ENCODE results near the gene RAC2.
A peak's percentile ranks its signal among the peaks of the same experiment; 100 is the strongest.

Gene RAC2

GRCh38 chr22:37244114-37244921 is at the start of gene RAC2:
TSS of gene RAC2 (minus strand) at chr22:37244269. CDS start at chr22:37244148, 121 bp downstream.
- H3K27me3 Mint-ChIP-seq (ENCODE audit: low read depth) = no peaks in the 10 kb centered on the region
- H3K9me3 Mint-ChIP-seq = no peaks in the 10 kb centered on the region
- peak within 1 kb of the TSS; percentile 89 for H3K27ac Mint-ChIP-seq
- peaks cover 35% of the 10 kb centered on the region for H3K36me3 Mint-ChIP-seq (ENCODE audit: low read depth)
- peaks cover 34% of the 10 kb centered on the region for H3K4me1 Mint-ChIP-seq (ENCODE audit: low read depth)
- H3K4me3 Mint-ChIP-seq = peak within 1 kb of the TSS; percentile 100

DNA sequence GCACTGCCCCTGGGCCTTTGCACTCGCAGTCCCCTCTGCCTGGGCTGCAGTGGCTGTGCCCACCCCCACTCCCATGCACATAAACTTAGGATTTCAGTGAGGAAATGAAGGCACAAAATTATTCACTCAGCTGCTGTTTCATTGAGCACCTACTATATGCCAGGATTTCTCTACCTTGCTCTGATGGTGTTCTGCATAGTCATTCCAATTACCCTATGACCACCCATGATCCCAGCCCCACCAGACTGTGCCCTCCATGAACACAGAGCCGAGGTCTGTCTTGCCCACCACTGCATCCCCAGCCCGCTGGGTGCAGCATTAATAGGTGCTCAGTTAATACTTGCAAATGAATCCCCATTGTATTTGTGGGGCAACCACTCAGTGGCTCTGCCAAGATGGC is 49.1 kb upstream of the RAC2 start:
- H3K36me3 Mint-ChIP-seq (ENCODE audit: low read depth) = peaks cover 72% of the 10 kb centered on the region
- H3K27me3 Mint-ChIP-seq (ENCODE audit: low read depth) = no peaks in the 10 kb centered on the region
- H3K27ac Mint-ChIP-seq = no peak overlapping the region
- no peaks in the 10 kb centered on the region for H3K9me3 Mint-ChIP-seq
- peaks cover 68% of the 10 kb centered on the region for H3K4me1 Mint-ChIP-seq (ENCODE audit: low read depth)
- H3K4me3 Mint-ChIP-seq = no peak overlapping the region

DNA sequence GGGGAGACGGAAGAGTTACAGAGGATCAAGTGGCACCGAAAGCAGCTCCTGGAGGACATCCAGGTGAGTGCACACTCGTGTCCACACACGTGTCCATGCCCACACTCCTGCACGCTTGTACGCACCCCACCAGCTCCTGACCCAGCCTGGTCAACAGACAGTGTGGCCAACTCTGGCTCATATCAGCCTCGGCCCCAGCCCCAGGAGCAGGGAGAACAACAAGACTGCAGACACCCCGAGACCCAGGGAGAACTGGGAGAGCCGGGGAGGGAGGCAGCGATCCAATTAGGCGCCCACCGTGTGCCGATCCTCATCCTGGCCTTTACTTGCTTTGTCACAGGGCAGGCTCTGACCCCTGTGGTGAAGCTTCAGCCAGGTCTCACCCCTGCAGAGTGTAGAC is 48.6 kb upstream of the RAC2 start:
- H3K27me3 Mint-ChIP-seq (ENCODE audit: low read depth) = no peaks in the 10 kb centered on the region
- no peaks in the 10 kb centered on the region for H3K9me3 Mint-ChIP-seq
- no peak overlapping the region for H3K27ac Mint-ChIP-seq
- H3K36me3 Mint-ChIP-seq (ENCODE audit: low read depth) = peaks cover 73% of the 10 kb centered on the region
- H3K4me1 Mint-ChIP-seq (ENCODE audit: low read depth) = peaks cover 66% of the 10 kb centered on the region
- no peak overlapping the region for H3K4me3 Mint-ChIP-seq

DNA sequence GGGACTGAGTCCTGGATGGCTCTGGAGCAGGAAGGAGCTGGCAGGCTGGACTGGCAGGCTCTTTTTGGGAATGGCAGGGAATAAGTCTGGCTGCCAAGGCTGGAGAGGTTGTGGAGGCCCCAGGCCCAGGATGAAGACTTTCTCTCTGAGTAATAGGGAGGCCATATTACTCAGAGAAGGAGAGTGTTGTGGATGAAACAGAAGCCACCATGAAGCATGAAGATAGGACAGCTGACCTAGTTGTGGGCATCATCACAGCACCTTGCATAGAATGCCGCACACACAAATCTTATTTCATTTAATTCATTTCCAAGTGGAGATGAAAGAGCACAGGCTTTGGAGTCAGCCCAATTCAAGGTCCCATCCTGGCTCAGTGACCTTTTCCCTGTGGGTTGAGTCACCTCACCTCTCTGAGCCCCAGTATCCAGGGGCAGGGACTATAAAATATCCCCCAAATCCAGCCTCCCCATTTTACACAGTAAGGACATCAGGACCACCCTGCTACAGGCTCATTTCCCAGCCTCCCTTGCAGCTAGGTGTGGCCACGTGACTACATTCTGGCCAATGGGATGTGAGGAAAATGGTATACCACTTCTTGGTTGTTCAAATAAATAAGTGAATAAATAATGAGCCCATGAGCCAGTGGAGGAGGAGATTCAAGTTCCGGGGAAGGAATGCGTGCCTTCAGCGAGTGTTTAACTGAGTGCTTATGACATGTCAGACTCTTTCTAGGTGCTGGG is 47.7 kb upstream of the RAC2 start:
- Mint-ChIP-seq H3K4me1 (ENCODE audit: low read depth) (peaks cover 72% of the 10 kb centered on the region), H3K9me3 (no peaks in the 10 kb centered on the region), H3K27me3 (ENCODE audit: low read depth) (no peaks in the 10 kb centered on the region), H3K36me3 (ENCODE audit: low read depth) (peaks cover 75% of the 10 kb centered on the region), H3K27ac (peak overlapping the region; percentile 57), H3K4me3 (no peak overlapping the region)

DNA sequence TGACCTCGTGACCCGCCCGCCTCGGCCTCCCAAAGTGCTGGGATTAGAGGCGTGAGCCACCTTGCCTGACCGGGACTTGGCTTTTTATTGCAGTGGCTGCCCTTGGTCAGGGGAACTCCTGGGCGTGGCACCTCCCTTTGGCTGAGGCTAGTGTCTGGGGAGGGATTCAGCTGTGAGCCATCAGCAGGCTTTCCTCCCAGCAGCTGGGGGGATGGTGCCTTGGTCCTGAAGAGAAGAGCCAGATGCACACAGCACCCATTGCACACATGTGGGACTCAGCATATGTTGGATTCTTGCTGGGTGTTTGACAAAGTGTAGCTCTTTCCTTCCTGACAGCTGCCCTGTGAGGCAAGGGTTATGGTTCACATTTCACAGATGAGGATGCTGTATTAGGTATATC is 46.7 kb upstream of the RAC2 start:
- no peaks in the 10 kb centered on the region for H3K27me3 Mint-ChIP-seq (ENCODE audit: low read depth)
- no peaks in the 10 kb centered on the region for H3K9me3 Mint-ChIP-seq
- H3K4me3 Mint-ChIP-seq = no peak overlapping the region
- H3K4me1 Mint-ChIP-seq (ENCODE audit: low read depth) = peaks cover 80% of the 10 kb centered on the region
- peaks cover 83% of the 10 kb centered on the region for H3K36me3 Mint-ChIP-seq (ENCODE audit: low read depth)
- no peak overlapping the region for H3K27ac Mint-ChIP-seq

DNA sequence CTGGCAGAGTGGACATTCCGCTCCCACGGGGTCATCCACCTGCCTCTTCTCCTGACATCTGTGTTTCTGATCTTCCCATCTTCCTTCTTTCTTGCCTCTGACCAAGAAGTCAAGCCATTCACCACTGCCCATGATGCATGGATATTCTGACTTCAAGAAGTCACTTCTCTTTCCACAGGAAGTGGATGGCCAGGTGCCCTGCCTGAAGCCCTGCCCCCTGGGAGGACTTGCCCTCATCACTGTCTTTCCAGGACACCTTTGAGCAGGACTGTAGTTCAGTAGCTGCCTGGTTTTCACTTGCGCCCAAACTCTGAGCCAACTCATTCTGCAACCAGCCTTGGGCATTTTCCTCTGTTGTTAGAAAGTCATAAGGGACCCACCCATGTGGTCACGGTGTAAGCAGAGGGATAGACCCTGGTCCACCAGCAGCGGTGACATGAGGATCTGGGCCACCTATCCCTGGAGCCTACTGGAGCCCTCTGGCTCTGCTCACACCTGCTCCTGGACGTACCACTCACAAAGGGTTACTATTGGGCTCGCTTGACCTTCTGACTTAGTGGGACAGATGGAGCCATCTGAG is 45.2 kb upstream of the RAC2 start:
- Mint-ChIP-seq H3K27ac (peak overlapping the region; percentile 43), H3K36me3 (ENCODE audit: low read depth) (peaks cover 80% of the 10 kb centered on the region), H3K4me3 (peak overlapping the region; percentile 21), H3K4me1 (ENCODE audit: low read depth) (peaks cover 78% of the 10 kb centered on the region), H3K27me3 (ENCODE audit: low read depth) (no peaks in the 10 kb centered on the region), H3K9me3 (no peaks in the 10 kb centered on the region)

DNA sequence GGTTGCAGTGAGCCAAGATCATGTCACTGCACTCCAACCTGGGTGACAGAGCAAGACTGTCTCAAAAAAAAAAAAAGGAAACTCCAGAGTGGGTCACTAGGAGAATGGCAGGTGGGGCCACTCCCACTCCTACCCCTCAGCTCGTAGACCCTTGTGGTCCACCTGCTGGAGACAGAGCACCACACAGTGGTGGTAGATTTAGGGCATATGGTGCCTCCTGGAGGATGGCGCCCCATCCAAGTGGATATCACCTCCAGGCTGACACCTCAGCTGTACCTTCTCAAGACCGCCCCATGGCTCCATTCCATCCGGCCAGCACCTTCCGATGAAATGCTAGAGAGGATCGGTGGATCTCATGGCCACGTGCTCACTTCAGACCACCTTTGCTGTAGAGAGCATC is 44.5 kb upstream of the RAC2 start:
- Mint-ChIP-seq H3K4me1 (ENCODE audit: low read depth) (peaks cover 76% of the 10 kb centered on the region), H3K27ac (peak overlapping the region; percentile 43), H3K4me3 (no peak overlapping the region), H3K9me3 (no peaks in the 10 kb centered on the region), H3K36me3 (ENCODE audit: low read depth) (peaks cover 81% of the 10 kb centered on the region), H3K27me3 (ENCODE audit: low read depth) (no peaks in the 10 kb centered on the region)

DNA sequence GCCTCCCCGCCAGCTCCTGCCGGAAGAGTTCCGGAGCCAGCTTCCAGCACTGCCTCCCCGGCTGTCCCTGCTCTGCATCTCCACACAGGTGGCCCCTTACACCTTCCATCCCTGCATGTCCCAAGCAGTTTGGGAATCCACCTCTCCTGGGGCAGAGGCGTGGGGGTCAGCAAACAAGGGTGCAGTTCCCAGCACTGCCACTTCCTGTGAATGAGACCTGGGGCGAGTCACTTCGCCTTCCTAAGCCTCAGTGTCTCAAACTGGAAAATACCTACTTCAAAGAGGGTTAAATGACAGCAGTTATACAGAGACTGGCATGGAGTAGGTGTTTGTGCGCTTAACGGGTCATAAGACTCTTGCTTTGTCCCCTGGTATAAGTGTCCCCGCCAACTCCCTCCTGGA is 43.5 kb upstream of the RAC2 start:
- Mint-ChIP-seq H3K4me3 (peak overlapping the region; percentile 62), H3K36me3 (ENCODE audit: low read depth) (peaks cover 80% of the 10 kb centered on the region), H3K9me3 (no peaks in the 10 kb centered on the region), H3K4me1 (ENCODE audit: low read depth) (peaks cover 76% of the 10 kb centered on the region), H3K27ac (peak overlapping the region; percentile 9), H3K27me3 (ENCODE audit: low read depth) (no peaks in the 10 kb centered on the region)

DNA sequence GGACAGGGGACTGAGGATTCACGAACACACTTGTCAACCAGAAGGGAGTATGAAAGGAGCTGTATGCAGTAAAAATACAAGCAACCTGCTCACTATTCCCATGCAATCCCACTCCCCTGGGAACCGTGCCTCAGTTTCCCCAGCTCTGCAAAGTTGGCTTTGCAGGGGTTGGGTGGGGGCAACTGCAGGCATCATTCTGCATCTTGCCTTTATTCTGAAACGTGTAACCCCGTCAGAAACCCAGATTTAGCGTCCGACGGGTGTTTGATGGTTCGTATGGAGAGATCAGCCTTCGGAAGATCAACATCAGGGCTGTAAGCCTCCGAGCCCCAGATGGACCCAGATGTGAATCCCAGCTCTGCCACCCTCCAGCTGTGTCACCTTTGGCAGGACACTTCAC is 41.9 kb upstream of the RAC2 start:
- H3K4me1 Mint-ChIP-seq (ENCODE audit: low read depth) = peaks cover 71% of the 10 kb centered on the region
- H3K27ac Mint-ChIP-seq = no peak overlapping the region
- peaks cover 68% of the 10 kb centered on the region for H3K36me3 Mint-ChIP-seq (ENCODE audit: low read depth)
- no peaks in the 10 kb centered on the region for H3K27me3 Mint-ChIP-seq (ENCODE audit: low read depth)
- no peaks in the 10 kb centered on the region for H3K9me3 Mint-ChIP-seq
- peak overlapping the region; percentile 17 for H3K4me3 Mint-ChIP-seq

- Mint-ChIP-seq H3K9me3 (no peaks in the 10 kb centered on the region), H3K4me3 (peak overlapping the region; percentile 97), H3K27me3 (ENCODE audit: low read depth) (no peaks in the 10 kb centered on the region), H3K36me3 (ENCODE audit: low read depth) (peaks cover 58% of the 10 kb centered on the region), H3K4me1 (ENCODE audit: low read depth) (peaks cover 62% of the 10 kb centered on the region), H3K27ac (peak overlapping the region; percentile 99)
These were observed 40.8 kb upstream of the RAC2 start for GRCh38 chr22:37284805-37285355.

GRCh38 chr22:37284126-37284804 is 40.2 kb upstream of the RAC2 start:
- peaks cover 53% of the 10 kb centered on the region for H3K36me3 Mint-ChIP-seq (ENCODE audit: low read depth)
- peak overlapping the region; percentile 97 for H3K4me3 Mint-ChIP-seq
- peaks cover 56% of the 10 kb centered on the region for H3K4me1 Mint-ChIP-seq (ENCODE audit: low read depth)
- H3K27ac Mint-ChIP-seq = peak overlapping the region; percentile 99
- H3K9me3 Mint-ChIP-seq = no peaks in the 10 kb centered on the region
- no peaks in the 10 kb centered on the region for H3K27me3 Mint-ChIP-seq (ENCODE audit: low read depth)

DNA sequence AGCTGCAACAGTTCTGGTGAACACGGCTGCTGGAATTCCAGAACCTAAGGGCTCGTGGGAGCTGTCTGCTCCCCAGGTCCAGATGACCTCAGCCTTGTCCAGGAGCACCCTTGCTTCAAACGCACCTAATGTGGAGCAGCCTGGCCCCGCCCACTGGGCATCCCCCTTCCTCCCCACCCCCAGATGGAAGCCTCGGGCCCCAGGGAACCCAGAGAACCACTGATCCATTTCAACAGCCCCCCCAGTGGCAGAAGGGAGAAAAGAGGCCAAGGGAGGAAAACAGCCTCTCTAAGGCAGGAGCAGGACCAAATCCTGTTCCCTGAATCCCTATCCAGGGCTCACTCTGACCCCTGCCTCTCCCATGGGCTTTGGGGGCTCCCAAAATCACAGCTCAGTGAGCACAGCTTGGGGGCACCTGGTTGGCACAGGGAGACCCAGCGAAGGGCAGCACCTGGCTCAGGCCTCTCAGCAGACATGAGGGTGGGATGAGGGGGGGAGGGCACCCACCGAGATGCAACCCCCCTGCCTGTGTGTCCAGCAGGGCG is 39.4 kb upstream of the RAC2 start:
- Mint-ChIP-seq H3K36me3 (ENCODE audit: low read depth) (peaks cover 46% of the 10 kb centered on the region), H3K27me3 (ENCODE audit: low read depth) (no peaks in the 10 kb centered on the region), H3K4me1 (ENCODE audit: low read depth) (peaks cover 50% of the 10 kb centered on the region), H3K4me3 (peak overlapping the region; percentile 97), H3K27ac (peak overlapping the region; percentile 99), H3K9me3 (no peaks in the 10 kb centered on the region)

GRCh38 chr22:37282385-37282677 is 38.3 kb upstream of the RAC2 start, which contains the start of gene CYTH4:
TSS of gene CYTH4 (plus strand) at chr22:37282508. CDS start at chr22:37282570, 62 bp downstream.
- Mint-ChIP-seq H3K27ac (peak within 1 kb of the TSS; percentile 99), H3K4me3 (peak within 1 kb of the TSS; percentile 97), H3K27me3 (ENCODE audit: low read depth) (no peaks in the 10 kb centered on the region), H3K4me1 (ENCODE audit: low read depth) (peaks cover 45% of the 10 kb centered on the region), H3K36me3 (ENCODE audit: low read depth) (peaks cover 38% of the 10 kb centered on the region), H3K9me3 (no peaks in the 10 kb centered on the region)

All from T-helper 1 cell treated with Interleukin-12 subunit alpha and Interleukin-12 subunit beta and Interleukin-4 antibody, amounts not matched to agents 30 μg/mL and 1 μg/mL, for 36 hours (primary cell).